Eye (tissue), 1 donor: ENCODE measurements around the gene LARP4B.

Experiments used
- DNase-seq: peaks from one replicate; pipeline ENCODE4 v3.0.0-alpha.2; 2015

The LARP4B gene

DNA sequence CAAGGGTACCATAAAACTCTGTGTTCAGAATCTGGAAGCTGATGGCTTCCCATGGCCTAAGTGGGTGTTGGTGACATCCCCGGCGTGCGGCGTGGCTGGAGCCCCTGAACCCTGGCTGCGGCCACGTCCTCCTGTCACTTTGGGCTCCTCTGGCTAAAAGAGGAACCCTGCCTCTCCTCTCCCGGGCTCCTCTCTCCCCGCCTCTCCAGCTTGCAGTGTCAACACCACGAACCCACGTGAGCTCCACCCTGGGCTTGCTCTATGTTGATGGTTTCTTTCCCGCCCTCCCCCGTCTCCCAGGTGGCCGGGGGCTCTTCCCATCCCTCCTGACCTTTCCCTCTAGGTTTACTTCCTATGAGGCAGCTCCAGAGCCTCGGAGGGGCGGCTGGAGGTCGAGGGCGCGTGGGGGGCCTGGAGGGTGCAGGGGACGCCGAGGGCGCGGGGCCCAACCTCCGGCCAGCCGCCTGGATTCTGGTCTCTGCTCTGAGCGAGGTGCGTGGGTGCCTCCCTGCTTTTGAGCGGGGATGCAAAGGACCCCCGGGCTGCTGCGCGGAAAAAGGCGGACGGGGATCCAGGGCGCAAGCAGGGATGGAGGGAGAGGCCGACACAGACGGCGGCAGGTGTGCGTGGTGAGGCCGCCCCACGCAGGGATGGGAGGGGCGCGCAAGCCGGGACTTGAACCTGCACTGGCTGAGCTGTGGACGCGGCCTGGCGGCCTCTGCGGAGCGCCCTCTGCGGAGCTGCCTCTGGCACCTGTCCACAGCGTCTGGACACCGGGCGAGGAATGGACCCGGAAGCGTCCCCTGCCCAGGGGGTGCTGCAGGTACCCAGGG, 126.5 kb downstream of the LARP4B start:
- DNase-seq: no peak

DNA sequence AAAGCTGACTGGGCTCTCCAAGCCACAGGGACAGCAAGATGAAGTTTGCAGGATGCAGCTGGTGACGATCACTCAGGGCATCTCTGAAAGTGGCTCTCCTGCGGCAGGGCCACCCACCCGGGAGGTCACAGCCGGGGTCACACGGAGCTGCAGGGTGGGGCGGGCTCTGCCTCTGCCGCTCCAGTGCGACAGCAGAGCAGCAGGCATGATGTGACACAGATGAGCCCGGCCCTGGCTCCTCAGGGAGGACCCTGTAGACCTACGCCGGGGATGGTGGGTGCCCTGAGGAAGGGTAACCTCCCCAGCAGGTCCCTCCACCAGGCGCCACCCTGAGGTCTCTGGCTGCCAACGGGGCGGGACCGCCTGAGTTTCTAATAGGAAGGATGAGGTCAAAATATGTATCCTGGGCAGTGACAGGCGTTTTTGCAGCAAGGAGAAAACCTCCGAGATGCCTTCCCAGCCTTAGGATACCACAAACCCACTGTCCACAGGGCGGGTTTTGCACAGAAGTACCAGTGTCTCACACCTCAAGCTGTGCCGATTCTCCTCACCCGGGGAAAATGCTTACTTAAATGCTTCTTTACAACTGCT, 127.2 kb downstream of the LARP4B start:
- peak; percentile 63 for DNase-seq

DNA sequence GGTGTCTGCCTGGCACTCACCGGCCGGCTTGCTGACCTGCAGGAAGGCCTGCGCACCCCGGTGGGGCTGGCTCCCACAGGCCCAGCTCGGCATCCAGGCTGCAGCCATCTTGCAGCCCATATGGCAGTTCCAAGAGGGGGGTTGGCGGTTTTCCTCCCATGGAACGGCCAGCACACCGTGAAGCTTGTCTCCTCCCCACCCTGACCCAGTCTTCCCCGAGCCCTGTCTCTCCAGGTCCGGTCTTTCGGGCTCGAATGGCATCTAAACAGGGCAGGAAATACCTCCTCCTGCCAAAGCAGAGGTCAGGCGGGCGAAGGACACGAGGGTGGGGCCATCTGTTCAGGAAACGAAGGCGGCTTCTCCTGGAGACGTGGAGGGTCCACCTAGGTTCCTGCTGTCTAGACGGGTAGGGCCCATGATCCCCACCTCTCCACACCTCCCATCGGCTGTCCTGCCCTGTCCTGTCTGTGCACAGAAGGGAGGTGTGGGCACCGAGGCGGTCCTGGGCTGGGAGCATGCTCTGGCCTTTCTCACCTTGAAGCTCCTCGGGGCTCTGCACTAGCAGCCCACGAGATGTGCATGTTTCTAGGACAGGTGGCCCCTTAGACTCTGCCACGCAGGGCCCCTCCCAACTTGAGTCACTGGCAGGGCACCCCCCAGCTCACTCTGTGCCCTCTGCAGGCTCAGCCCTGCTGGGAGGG, 128.3 kb downstream of the LARP4B start:
- no peak for DNase-seq

DNA sequence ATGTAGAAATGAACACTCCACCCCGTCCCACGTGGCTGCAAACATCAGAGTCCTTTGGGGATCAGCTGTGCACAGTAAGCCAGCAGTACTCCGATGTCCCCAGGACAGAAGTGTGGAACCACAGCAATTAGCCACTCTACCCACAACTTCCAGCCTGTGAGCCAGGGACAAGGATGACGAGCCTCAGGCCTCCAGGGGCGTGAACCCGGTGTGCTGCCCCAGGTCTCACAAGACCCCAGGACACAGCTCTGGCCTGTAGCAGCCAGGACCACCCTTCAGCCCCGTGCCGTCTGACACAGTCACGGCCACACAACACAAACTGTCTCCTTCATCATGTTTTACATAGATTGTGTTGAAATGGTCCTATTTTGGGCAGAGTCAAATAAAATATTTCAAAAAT, 129.0 kb downstream of the LARP4B start:
- DNase-seq: no peak

DNA sequence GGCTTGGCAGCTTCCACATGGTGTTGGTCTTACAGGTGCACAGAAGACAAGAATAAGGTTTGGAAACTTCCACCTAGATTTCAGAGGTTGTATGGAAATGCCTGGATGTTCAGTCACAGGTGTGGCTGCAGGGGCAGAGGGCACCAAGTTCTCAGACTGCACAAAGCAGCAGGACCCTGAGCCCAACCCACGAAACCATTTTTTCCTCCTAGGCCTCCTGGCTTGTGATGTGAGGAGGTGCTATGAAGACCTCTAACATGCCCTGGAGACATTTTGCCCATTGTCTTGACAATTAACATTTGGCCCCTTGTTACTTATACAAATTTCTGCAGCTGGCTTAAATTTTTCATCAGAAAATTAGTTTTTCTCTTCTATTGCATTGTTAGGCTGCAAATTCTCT, 134.3 kb downstream of the LARP4B start:
- DNase-seq: no peak

DNA sequence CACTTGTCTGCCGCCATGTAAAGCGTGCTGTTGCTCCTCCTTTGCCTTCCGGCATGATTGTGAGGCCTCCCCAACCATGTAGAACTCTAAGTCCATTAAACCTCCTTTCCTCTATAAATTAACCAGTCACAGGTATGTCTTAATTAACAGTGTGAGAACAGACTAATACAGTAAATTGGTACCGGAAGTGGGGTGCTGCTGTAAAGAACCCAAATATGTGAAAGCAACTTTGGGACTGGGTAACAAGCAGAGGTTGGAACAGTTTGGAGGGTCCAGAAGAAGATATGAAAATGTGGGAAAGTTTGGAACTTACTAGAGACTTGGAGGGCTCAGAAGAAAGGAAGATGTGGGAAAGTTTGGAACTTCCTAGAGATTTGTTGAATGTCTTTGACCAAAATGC, 135.3 kb downstream of the LARP4B start:
- no peak for DNase-seq

DNA sequence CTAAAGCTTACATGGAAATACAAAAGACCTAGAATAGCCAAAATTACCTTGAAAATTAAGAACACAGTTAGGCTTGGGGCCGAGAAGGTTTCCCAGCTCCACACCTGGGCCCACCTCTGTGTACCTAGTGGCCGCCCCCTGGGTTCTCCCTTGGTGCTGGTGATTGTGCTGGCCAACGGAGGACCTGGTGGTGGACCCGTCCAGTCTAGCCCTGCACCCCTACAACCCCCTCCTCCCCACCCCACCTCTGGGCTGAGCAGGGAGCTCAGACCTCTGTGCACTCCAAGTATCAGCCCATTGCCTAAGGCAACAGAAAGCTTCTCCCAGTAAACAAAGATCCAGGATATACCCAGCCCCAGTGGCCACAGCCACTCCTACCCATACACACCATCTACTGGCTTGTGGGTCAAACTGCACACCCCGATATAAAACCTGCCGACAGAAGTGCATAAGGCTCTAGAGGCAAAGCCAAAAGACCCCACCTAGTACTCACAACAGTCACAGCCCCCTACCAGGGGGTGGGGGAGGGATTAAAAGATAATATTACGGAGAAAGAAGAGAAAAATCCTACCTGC, 137.0 kb downstream of the LARP4B start:
- no peak for DNase-seq

DNA sequence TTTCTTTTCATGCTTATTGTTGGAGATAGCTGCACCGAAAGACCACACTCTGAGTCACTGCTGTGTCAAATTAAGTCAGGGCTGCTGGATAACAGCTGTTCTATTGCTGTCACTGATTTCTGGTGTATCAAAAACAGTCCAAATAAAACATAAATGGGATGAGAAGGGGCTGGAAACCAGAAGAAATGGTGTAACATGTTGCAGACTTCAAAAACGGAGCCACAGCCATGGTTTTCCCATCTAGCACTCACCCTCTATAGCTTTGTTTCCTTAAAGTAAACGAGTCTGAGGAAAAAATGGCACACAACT, 138.8 kb downstream of the LARP4B start:
- no peak for DNase-seq

DNA sequence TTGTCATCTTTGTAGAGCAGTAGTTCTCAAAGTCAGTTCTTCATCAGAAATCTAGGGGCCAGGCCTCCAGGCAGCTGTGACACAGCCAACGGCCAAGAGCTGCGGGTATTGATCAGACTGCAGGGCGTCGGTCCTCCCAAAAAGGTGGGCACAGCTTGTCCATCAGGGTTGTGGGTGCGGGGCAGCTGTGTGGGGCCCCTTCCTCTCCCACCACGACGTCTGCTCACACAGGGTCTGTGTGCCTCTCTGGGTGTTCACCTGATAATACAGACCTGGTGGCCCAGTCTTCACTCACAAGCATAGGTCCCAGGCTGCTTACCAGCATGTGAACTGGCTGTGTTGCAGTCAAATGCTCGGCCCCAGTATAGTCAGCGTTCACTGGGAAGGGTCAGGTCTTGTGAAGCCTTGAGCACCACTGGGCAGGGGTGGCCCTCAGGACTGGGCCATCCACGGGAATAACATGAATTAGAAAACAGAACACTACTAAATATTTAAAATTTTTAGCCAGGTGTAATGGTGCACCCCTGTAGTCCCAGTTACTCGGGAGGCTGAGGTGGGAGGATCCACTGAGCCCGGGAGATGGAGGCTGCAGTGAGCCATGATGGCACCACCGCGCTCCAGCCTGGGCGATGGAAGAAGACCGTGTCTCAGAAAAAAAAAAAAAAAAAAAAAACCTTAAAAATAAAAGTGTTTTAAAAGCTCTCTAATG, 139.3 kb downstream of the LARP4B start:
- no peak for DNase-seq

DNA sequence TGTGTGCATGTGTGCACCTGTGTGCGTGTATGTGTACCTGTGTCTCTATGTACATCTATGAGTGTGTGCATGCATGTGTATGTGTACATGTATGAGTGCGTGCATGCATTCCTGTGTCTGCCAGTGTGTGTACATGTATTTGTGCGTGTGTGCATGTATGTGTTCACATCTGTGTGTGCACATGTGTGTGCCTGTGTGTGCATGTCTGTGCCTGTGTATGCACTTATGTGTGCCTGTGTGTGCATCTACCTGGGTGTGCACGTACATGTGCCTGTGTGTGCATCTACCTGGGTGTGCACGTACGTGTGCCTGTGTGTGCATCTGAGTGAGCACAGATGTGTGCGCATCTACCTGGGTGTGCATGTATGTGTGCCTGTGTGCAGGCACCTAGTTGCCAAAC, 139.9 kb downstream of the LARP4B start:
- no peak for DNase-seq

DNA sequence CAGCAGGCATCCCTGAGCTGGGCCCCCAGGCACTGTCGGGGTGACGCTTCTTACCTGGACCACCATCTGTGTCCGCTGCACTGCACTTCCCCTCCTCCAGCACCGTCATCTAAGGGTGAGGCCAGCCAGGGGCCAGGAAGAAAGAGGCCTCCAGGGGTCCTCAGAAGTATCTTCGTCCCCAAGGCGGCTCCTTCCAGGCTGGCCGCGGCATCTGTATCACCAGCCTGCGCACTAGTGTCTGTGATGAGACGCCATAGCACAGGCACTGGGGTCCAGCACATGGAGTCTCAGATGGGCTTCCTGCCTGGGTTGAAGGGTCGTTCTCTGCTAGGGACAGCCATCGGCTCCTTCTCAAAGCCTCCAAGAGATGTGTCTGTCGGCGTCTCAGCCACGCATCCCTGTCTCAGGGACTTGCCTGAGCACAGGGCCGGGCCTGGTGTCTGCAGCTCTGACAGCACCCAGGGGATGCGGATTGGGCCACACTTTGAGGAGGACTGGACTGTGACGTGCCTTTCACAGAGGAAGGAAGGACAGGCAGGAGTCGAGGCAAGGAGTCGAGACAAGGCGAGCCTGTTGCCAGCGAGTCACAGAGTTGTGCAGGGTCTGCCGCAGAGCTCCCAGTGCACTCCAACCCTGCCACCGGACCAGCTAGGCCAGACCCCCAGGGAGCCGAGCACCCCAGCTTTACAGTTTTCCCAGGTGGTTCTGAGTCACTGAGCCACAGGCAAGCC, 140.5 kb downstream of the LARP4B start:
- DNase-seq: no peak

DNA sequence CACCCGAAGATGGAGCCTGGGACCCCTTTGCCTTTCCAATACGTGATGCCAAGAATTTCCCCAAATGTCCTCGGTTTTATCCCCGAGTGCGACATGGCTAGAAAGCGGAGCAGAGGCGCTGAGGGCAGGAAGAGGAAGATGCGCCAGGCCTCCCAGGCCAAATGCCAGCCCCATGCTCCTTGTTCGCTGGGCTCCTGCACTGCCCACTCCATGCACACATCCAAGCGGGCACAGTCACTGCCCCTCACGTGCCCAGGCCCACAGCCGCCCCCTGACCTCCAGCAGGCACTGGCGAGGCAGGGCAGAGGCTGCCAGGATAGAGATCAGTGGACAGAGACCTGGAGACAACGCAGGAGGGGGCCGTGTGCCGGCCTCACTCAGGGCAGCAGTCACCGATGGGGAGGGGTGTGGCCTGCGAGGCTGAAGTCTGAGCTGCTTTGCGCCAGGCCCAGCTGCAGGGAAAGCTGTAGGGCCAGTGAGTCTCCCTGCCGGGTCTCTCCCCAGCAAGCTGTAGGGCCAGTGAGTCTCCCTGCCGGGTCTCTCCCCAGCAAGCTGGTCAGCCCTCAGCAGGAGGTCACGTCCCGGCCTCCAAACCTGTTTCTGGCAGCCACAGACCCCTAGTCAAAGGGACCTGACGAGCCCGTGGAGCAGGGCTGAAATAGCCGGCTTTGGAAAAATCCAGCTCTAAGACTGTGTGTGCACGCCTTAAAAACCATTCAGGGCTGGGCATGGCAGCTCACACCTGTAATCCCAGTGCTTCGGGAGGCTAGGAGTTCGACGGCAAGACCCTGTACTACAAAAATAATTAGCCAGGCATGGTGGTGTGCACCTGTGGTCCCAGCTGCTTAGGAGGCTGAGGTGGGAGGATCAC, 141.4 kb downstream of the LARP4B start:
- DNase-seq: no peak

DNA sequence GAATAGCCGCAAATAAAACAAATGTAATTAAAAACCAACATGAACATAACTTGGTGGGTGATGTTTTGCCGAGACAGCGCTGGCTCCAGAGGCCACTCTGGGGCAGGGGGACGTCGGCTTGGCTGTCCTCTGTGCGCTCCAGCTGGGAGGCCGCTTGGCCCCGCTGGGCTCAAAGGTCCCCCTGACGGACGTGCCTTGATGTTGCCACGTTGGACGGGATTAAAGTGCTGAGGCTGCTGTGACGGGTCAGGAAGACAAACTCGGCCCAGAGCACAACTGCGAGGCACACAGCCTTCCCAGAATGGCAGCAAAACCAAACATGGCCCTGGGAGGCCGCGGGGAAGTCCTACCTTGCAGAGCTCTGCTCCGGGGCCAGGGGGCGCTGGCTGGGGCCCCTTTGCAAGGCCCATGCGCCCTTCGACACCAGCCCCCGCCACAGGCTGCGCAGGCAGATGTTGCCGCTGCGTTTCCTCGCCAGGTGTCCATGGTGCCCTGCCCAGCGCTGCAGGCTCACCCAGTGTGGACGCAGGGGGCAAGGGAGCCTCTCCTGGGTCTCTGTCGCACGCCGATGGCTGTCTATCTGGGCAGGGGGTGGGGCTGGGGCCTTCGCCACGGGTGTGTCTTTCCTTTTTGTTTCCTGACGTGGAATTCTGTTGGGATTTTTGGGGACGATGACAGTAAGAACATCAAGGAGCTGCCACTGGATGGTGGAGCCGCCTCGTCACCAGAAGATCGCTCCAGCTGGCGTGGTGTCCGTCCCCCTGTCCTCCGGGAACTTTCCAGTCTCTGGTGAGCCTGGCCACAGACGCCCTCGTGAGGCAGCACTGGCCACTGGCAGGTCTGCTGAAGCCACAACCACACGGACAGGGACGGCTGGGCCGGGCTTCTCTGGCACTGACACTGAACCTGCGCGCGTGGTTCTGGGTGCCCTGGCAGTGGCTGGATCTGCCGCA, 142.4 kb downstream of the LARP4B start:
- DNase-seq: peak; percentile 89

DNA sequence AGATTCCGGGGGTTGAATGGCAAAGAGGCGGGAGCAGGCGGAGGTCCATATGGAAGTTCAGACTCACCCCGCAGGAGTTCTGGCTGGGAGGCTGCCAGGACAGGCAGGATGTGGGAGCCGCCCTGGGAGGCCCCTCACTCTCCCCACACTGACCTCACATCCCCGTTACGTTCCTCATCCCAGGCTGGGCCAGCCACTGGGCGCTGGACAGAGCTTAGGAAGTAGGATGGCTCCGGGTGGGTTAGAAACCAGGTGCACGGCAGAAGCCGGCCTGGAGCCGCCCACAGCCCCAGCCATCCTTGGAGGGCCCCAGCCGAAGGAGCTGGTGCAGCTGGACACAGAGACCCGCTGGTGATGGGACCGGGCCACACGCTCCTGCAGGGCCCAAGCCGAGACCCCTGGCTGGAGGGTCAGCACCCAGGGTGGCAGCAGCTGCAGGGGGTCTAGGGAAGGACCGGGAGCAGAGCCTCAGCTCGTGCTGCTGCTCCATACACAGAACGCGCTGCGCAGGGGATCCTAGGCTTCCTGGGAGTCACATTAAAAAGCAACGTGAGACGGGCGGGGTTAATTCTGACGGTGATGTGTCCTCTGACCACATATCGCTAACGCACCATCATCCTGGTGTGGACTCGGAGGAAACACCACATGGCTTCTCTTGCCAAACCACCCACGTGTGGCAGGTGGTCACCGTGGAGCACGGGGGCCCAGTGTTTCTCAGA, 143.4 kb downstream of the LARP4B start:
- DNase-seq: no peak

DNA sequence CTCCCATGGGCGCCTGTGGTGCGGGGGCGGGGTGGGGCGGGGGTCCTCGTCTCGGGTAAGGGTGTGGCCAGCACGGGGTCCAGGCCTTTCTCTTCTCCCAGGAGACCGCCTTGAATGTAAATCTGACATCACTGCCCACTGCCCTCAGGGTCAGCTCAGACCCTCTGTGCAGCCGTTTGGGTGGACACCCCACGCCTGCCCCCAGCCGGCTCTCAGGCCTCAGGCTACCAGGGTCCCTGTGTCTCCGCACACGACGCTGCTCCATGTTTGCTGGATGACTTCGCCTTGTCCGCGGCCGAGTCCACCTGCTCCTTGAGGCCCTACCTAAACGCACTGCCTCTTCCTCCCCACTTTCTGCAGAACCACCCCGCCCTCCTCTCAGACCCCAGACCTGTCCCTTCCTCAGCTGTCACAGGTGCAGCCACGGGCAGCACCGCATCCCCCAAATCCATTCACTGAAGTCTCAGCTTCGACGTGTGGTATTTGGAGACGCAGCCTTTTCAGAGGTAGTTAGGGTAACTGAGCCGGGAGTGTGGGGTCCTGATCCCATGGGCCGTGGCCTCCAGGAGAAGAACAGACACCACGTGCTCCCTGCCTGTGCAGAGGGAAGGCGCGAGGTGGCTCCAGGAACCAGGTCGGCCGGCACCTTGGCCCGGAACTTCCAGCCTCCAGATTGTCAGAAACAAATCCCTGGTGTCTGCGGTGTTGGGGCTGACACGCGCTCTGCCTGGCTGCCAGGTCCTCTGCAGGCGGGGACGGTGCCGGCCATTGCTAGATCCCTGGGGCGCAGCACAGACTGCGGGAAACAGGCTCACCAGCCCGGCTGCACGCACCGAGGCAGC, 144.7 kb downstream of the LARP4B start:
- DNase-seq: no peak

DNA sequence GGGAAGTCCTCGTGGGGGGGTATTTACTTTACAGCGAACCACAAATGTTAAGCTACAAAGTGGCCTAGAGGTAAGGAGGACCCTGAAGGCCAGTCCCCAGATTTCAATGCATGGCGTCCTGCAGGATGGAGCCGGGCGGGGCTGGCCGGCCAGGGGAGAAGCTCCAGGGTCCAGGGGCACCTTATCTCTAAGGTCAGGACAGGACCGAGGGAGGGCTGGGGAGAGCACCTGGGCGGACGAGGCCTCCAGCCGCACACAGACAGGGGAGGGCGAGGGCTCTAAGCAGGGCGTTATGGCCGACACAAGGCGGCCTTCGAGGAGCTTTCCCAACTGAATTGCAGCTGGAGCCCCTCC, 145.7 kb downstream of the LARP4B start:
- DNase-seq: no peak

DNA sequence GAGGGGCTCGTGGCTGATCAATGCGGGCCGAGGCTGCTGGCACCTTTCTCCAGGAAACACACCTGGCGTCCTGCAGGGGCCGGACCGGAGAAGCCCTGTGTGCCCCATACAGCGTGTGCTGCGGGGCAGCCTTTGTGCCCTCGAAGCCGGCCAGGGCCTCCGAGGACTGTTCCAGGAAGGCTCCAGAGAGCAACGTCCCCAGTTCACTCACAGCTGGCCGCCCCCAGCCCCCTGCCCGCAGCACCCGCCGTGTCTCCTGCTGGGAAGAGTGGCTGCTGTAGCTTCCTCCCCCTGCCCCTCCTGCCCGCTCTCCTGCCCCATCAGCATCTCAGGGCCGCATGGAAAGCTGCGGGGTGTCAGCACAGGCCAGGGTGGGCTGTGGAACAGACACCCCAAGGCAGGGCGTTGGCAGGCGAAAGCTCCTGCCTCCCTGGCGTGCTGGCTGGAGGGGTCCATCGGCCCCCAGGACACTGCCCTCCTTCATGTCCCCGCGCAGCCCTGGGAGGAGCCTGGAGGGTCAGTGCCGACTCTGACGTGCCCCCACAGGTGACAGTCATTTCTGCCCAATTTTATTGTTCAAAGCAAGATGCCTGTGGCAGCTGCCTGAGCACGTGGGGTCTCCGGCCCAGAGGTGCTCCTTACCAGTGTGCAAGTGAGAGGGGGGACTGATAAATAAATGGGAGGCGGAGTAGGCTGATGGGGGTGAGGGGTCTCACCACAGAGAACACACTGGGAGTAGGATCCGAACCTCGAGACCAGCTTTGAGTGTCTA, 146.2 kb downstream of the LARP4B start:
- no peak for DNase-seq
